C4-2B (cell line): ENCODE results near the gene KPNA3.

Source experiments
- CTCF ChIP-seq: fragments of 450-650 bp; conservative IDR thresholded peaks from 2 replicates; pipeline ENCODE4 v1.5.1; 2017; ENCODE audit warnings: mild to moderate bottlenecking
- ZFX ChIP-seq: fragments of 450-650 bp; IDR thresholded peaks from 2 replicates; pipeline ENCODE4 v1.6.1; 2017

DNA sequence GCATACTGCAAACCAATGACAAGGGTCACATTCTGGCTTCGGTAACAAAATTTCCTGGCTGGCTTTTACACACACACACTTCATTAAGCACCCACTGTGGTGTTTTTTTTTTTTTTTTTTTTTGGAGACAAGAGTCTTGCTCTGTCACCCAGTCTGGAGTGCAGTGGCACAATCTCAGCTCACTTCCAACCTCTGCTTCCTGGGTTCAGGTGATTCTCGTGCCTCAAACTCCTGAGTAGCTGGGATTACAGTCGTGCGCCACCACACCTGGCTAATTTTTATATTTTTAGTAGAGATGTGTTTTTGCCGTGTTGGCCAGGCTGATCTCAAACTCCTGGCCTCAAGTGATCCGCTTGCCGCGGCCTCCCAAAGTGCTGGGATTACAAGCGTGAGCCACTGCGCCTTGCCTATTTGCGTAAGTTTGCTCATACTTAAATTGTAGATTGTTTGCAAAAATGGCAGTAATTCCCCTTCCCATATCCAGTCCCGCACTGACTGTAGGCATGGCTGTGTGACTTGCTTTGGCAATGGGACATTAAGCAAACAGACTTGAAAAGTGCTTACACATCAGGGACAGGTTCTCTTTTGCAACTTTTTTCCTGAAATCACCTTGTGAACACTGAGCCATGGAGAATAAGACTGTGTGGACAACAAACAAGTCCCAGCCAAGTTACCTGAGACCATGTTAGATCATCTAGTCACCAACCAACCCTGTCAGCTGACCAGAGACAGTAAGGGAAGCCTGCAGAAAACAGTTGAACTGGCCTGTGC, 59.1 kb downstream of the KPNA3 start:
- TF ChIP-seq CTCF (no peak), ZFX (no peak)
